ENCODE data around the gene EID2. TPM values are rescaled to one million over a fixed set of nuclear protein-coding genes. Genes with fewer than 3 reads are reported as not detected.

EID2 gene
- total and polyA plus RNA-seq, 8 donors: 3.3 to 10.8 (median 5.7) TPM

DNA sequence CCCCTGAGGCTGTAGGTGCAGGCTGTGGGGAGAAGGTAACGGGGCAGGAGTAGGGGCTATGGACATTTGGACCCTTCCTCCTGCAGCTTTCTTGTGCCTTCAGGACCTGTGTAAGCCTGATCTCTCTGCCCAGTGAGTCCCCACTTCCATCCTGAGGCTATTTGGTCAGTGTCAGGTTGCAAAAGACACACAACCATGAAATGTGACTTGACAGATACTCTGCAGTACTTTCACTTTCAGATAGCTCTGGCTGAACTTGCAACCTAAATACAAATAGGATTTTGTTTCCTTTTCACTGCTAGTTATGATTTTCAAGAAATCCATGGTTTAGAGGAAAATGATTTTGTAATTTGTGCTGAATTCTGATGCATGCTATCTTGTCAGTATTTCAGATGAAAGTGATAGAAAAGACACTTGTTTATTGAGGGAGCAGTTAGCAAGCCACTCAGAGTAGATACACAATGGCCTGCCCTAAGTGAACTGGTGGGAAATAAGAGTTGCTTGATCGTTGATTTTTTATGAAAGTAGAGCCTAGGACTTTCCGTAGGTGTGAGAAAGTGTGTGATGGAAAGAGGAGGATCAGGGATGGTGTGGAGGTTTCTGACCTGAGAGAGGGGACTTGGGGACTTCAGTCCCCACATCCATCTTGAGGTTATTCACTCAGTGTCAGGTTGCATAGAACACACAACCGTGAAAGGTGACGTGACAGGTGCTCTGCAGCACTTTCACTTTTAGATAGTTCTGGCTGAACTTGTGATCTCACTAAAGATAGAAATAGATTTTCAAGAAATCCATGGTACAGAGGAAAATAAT, 18.1 kb upstream of the EID2 start:
- Histone ChIP-seq H3K27me3 (no peaks in the 10 kb centered on the region), H3K27ac (no peak overlapping the region), H3K9me3 (no peaks in the 10 kb centered on the region), H3K4me1 (no peaks in the 10 kb centered on the region), H3K4me3 (no peak overlapping the region), H3K36me3 (no peaks in the 10 kb centered on the region)
- 59 to 61% methylated on average over 5 of the region's 5 CpGs for WGBS, 2 donors
- FAIRE-seq (no peak), ATAC-seq (peak in 3 of 4 donors; percentile 48 to 89 (median 74)), DNase-seq (no peak)
- TF ChIP-seq, protein P1, sequence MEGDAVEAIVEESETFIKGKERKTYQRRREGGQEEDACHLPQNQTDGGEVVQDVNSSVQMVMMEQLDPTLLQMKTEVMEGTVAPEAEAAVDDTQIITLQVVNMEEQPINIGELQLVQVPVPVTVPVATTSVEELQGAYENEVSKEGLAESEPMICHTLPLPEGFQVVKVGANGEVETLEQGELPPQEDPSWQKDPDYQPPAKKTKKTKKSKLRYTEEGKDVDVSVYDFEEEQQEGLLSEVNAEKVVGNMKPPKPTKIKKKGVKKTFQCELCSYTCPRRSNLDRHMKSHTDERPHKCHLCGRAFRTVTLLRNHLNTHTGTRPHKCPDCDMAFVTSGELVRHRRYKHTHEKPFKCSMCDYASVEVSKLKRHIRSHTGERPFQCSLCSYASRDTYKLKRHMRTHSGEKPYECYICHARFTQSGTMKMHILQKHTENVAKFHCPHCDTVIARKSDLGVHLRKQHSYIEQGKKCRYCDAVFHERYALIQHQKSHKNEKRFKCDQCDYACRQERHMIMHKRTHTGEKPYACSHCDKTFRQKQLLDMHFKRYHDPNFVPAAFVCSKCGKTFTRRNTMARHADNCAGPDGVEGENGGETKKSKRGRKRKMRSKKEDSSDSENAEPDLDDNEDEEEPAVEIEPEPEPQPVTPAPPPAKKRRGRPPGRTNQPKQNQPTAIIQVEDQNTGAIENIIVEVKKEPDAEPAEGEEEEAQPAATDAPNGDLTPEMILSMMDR (IDR thresholded peaks at IDR 0.05): no peak
- intact Hi-C loops (cut with DNase I): loop anchor here in 1 of 3 donors (5.0 kb wide), 1 partner anchor 114 kb away; no protein-coding TSS in a partner anchor

DNA sequence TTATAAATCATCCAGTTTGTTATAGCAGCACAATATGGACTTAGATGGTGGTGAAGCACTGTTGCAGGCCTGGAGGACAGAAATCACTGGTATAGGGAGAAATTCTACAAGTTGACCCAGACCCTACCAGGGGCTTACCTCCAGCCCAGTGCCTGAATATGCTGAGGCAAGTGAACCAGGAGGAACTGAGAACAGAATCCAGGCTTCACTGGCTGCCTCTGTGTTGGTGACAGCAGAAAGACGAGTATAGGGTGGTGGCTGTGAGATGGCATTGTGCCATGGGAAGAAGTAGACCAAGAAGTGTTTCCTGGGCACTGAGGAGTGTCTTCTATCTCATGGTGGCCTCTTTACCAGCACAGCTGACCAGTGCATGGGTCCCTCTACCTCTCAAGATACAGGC, 15.9 kb upstream of the EID2 start:
- H3K27me3 ChIP-seq: no peaks in the 10 kb centered on the region
- no peak for FAIRE-seq
- no peak for ATAC-seq
- intact Hi-C loops (cut with DNase I): loop anchor here in 1 of 3 donors (5.0 kb wide), 1 partner anchor 116 kb away; no protein-coding TSS in a partner anchor
- WGBS, 2 donors: 40 to 48% methylated on average over 1 of the region's 1 CpG
- no peaks in the 10 kb centered on the region for H3K36me3 ChIP-seq
- no peak for DNase-seq
- H3K4me3 ChIP-seq: no peak overlapping the region
- no peak overlapping the region for H3K27ac ChIP-seq
- TF ChIP-seq, protein P1 (IDR thresholded peaks at IDR 0.05): no peak
- no peaks in the 10 kb centered on the region for H3K9me3 ChIP-seq
- no peaks in the 10 kb centered on the region for H3K4me1 ChIP-seq

- FAIRE-seq: no peak
- 47 to 62% methylated on average over 4 of the region's 4 CpGs for WGBS, 2 donors
- no peak for DNase-seq
- ATAC-seq: no peak
- Histone ChIP-seq H3K36me3 (no peaks in the 10 kb centered on the region), H3K4me3 (no peak overlapping the region), H3K4me1 (no peaks in the 10 kb centered on the region), H3K9me3 (no peaks in the 10 kb centered on the region), H3K27ac (no peak overlapping the region), H3K27me3 (no peaks in the 10 kb centered on the region)
- TF ChIP-seq, protein P1 (IDR thresholded peaks at IDR 0.05): no peak
- intact Hi-C loops (cut with DNase I): loop anchor here in 1 of 3 donors (5.0 kb wide), 1 partner anchor 117 kb away; no protein-coding TSS in a partner anchor
These were observed 14.8 kb upstream of the EID2 start for GRCh38 chr19:39554701-39555311.

GRCh38 chr19:39553082-39553652, 13.2 kb upstream of the EID2 start:
- FAIRE-seq (no peak), ATAC-seq (no peak), DNase-seq (no peak)
- intact Hi-C loops (cut with DNase I): no loop called here
- Histone ChIP-seq H3K4me1 (no peaks in the 10 kb centered on the region), H3K36me3 (no peaks in the 10 kb centered on the region), H3K4me3 (no peak overlapping the region), H3K27ac (no peak overlapping the region), H3K27me3 (no peaks in the 10 kb centered on the region), H3K9me3 (no peaks in the 10 kb centered on the region)
- TF ChIP-seq, protein P1 (IDR thresholded peaks at IDR 0.05): no peak
- WGBS, 2 donors: 43 to 57% methylated on average over 7 of the region's 7 CpGs

Measured in pancreas (tissue), 10 donors.